Endometrial microvascular endothelial cells (primary cell): Measurements from ENCODE around the gene PISD. TPM values are rescaled to one million over a fixed set of nuclear protein-coding genes. Genes with fewer than 3 reads are reported as not detected.
"Not testable (repeated sequence)": the region's sequence is repeated elsewhere in the genome, so short reads cannot be mapped to it uniquely, and the experiment has no call there.

Experiments used
- in situ Hi-C: cut with HindIII; loops from 2 replicates; pipeline ENCODE4 v1.10.0; 2017; ENCODE audit warnings: low sequenced_read_pairs, low pct_unique_long_range_greater_than_20kb; ENCODE audit errors: inconsistent ontology term
- total RNA-seq: library from RNA; depleted of rRNA; stranded (reverse); fragments of >200 nt; gene quantifications from one replicate; pipeline ENCODE4 v1.2.3, GENCODE V29; 2015; ENCODE audit errors: inconsistent ontology term

The PISD gene
- total RNA-seq, result 84.6 TPM

DNA sequence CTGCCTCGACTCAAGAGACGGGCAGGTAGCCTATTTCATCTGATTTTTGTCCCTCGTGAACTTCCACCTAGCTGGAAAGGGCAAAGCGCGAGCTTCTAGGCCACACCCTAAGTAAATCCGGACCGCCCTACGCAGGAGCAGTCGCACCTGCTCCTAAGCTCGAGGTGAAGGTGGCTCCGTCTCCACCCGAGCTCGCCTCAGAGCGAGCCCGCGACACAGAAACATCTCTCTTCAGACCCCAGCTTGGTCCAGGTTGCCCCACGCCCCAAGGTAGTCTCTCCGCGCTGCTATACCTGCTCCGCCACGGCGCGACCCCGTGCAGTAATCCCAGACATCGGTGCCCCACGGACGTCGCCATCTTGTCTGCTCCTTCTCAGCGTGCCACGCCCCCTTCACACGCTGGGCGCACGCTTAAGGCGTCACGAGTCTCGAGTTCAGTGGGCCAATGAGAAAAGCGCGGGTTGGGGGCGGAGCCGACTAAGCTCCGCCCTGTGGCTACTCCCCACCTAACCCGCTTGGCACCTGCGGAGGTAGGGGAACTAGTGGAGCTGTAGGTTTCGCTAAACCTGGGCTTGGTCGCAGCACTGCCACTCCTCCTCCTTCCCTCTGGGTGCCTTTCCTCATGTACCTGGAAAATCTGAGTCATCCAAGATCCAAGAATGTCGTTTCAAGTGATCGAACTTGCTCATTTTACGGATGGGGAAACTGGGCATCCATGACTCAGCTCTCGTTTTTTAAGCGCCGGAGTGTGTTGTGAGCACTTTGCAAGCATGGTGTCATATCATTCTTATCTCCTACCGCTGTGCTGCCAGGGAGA lies at the start of gene PISD:
TSS of gene PISD (minus strand) at position 365 of the 817 bp plus-strand sequence. CDS start at position 358, 7 bp downstream.
- in situ Hi-C loops, result loop anchor here (25.0 kb wide), 1 partner anchor 300 kb away; no protein-coding TSS in a partner anchor

DNA sequence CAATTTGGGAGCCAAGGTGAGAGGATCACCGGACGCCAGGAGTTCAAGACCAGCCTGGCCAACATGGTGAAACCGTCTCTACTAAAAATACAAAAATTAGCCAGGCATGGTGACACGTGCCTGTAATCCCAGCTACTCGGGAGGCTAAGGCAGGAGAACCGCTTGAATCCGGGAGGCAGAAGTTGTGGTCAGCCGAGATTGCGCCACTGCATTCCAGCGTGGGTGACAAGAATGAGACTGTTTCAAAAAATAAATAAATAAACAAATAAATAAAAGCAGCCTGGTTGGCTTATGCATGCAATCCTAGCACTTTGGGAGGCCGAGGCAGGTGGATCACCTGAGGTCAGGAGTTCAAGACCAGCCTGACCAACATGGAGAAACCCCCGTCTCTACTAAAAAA lies 49.2 kb upstream of the PISD start:
- in situ Hi-C loops, result not testable (repeated sequence)

DNA sequence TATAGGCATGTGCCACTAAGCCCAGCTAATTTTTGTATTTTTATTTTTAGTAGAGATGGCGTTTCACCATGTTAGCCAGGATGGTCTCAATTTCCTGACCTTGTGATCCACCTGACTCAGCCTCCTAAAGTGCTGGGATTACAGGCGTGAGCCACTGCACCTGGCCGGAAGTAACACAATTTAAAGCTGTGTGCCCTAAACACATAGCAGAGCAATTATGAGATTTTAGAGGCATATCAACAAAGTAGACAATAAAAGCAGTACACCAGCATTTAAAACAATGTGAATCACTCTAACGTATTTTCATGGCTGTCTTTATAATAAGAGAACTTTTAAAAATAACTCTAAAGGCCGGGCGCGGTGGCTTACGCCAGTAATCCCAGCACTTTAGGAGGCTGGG lies 45.5 kb upstream of the PISD start:
- in situ Hi-C loops, result no loop called here

DNA sequence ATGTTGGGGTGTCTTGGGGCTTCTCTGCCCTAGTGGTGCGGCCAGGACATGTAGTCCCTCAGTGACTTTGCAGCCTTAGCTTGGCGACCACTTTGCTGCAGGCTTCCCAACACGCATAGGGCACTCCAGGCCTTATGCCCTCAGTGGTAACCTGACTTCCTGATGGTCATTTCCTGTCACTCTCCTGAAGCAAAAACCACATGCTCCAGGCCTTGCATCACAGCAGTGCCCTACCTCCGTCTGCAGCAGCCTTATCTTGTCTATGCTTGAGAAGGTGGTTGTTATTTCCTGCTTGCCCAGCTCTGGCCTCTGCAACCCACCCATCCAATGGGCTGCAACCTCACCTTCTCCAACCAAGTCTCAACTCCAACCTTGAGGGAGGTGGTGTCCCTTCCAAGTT lies 33.4 kb upstream of the PISD start:
- in situ Hi-C loops, result no loop called here

DNA sequence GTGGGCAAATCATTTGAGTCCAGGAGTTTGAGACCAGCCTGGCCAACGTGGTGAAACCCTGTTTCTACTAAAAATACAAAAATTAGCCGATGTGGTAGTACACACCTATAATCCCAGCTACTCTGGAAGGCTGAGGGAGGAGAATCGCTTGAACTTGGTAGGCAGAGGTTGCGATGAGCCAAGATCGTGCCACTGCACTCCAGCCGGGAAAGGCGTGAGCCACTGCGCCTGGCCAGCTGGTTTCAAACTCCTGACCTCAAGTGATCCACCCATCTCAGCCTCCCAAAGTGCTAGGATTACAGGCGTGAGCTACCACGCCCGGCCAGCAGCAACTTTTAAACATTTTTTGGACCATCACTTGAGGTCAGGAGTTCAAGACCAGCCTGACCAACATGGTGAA lies 32.0 kb upstream of the PISD start:
- in situ Hi-C loops, result not testable (repeated sequence)

DNA sequence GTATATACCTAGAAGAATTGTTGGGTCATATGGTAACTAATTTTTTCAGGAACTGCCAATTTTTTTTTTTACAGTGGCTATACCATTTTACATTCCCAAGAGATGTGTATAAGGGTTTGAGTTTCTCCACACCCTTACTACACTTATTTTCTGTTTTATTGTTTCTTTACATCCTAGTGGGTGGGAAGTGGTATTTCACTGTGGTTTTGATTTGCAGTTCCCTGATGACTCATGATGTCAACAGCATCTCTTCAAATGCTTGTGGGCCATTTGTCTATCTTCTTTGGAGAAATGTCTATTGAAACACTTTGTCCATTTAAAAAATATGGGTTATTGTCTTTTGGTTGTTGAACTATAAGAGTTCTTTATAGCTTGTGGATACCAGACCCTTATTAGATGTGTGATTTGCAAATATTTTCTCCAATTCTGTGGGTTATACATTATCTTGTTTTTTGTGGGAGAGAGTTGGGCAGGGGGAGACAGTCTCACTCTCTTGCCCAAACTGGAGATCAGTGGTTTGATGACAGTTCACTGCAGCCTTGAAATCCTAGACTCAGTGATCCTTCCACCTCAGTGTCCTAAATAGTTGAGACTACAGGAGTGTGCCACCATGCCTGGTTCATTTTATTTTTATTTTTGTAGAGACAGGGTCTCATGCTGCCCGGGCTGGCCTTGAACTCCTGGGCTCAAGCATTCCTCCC lies 30.3 kb upstream of the PISD start:
- in situ Hi-C loops, result no loop called here

DNA sequence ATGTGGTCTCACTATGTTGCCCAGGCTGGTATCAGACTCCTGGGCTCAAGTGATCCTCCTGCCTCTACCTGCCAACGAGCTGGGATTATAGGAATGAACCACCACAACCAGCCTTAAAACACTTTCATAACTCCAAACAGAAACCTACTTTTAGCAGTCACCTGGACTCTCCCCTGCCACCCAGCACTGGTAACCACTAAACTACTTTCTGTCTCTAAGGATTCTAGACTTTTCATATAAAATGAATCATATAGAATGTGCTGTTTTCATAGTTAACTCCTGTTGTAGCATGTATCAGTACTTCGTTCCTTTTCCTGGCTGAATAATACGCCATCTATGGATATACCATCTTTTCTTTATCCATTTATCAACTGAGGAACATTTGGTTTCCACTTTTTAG lies 29.4 kb upstream of the PISD start:
- in situ Hi-C loops, result no loop called here

DNA sequence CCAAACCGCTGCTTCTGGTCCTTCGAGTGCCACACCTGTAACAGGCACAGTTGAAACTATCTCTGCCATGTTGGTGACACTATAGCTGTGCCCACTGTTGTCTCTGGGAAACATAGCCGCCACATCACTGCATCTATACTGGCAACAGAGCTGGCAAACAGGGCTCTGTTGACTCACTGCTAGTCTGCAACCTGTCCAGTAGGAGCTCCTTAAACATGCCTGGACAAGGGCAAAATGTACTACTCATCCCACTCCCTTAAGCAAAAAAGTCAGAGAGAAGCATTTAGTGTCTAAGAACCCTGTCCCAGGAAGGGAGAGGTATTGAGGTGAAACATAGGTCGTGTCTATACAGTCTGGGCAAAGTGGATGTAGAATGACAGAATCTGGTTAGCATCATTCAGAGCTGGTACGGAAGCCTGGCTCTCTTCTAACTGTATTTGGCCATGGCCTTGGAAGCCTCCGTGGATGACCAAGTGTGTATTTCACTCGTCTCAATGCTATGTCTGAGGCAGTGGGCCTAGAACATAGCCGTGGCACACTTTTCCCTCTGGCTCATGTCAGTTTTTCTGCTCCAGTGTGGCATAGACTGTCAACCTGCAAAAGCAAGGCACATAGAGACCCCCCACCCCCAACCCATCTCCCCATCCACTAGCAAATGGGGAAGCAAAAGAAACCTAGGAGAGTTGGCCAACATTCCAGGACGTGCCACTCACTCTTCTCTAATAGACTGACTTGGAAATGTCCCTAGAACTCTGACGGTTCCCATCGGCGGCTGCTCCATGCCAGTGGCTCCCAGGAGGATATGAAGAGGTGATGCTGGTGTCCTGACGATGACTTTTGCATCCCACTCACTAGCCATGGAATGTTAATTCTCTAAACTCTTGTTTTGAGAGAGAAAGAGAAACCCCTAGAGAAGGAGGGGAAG lies 21.4 kb upstream of the PISD start:
- in situ Hi-C loops, result no loop called here

DNA sequence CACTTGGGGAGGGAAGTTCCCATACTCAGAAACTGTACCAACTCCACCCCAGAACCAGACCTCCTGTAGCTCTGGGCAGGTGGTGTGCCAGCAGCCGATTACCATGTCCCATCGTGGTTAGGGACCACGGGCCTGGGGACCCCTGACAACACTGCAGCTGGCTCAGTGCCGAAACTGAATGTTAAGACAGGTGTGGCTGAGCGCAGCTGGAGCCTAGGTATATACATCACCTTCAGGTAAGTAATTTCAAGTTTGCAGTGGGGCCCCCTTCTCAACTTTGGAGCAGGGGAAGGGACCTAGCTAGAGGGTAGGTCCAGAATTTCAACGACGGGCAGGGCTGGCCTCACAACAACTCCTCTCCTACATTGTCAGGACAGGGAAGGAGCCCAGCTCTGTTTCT lies 20.7 kb upstream of the PISD start:
- in situ Hi-C loops, result no loop called here

DNA sequence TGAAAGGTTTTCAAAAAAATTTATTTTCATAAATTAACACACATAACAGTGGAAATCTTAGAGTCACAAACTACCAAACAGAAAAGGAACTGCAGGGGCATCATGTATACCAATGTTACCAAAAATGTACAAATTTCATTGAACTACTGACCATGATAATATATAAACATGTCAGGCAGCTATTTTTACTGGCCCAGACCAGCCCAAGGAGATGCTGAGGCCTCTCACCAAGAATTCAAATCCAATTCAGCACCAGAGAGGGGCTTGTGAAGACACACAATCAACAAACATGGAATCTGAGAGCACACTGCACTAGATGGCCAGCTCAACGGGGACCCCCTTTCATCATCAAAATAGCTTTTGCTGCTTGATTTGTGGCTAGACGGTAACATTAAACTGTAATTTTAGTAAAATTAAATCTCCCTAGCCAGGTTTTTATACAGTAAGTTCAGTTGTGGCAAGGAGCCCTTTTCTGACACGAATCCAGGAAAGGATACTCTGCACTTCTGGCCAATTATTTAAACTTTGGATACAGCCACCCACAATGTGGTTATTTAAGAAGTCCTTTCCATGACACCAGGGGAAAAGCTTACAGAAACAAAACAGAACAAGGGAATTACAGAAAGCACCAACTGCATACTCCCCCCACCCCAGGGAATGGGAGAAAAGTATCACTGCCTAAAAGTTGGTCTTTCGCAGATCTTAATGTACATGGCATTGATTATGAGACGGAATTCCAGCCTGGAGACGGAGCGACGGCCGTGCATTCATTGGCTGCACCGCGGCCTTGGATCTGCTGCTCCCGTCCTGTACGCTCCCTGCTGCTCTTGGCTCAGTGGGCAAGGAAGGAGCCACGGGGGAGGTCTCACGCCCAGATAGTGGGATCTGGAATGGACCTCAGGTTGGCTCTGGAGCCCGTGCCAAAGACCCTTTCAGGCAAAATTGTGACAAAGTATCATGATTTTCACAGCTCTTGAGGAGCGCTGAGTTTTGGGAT lies 19.6 kb upstream of the PISD start:
- in situ Hi-C loops, result no loop called here

DNA sequence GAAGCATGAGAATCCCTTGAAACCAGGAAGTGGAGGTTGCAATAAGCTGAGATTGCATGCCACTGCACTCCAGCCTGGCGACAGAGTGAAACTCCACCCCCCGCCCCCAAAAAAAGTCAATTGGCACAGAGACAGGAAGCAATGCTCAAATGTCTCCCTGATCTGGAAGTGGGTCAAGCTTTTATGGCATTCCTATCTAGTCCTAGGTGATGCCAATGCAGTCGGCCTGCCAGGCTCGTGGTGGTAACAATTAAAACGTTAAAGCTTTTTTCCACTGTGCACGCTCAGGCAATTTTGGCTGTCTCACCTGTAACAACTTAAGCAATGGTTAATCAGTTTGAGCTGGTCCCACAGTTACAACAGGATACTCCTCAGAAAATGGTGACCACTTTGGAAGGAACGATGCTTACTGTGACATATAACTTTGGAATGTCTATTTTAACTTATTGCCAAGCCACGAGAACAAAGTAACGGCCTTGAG lies 18.9 kb upstream of the PISD start:
- in situ Hi-C loops, result no loop called here

DNA sequence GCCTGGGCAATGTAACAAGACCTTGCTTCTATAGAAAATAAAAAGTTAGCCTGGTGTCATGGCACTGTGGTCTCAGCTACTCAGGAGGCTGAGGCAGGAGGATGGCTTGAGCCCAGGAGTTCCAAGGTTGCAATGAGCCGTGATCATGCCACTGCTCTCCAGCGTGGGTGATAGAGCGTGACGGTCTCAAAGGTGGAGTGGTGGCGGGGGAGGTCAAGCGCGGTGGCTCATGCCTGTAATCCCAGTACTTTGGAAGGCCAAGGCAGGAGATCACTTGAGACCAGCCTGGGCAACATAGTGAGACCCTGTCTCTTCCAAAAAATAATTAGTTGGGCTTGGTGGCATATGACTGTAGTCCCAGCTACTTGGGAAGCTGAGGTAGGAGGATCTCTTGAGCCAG lies 16.7 kb upstream of the PISD start:
- in situ Hi-C loops, result no loop called here

DNA sequence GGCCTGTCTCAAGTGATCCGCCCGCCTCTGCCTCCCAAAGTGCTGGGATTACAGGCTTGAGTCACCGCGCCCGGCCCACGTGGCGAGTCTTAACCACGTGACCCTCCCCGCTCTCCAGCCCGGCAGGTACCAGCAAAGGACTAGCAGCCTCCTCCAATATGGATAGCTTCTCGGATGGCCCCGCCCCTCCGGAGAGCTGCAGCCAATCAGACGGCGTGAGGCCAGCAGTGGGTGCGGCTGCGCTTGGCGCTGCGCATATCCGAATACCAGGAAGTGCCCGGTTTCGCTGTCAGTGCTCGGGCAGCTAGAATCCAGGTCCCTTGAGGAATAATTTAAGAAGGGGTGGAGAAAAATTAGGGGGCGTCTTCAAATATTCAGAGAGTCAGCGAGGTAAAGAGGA lies 14.7 kb upstream of the PISD start:
- in situ Hi-C loops, result no loop called here

DNA sequence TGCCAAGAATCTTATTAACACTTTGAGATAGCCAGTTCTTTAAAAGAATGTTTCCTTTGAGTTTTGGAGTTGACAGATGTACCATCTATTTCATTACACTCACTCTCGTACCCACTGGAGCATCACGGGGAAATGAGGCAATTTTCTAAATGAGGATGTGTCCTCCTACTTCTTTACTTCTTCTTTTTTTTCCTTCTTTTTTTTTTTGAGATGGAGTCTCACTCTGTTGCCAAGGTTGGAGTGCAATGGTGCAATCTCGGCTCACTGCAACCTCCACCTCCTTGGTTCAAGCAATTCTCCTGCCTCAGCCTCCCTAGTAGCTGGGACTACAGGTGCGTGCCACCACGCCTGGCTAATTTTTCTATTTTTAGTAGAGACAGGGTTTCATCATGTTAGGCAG lies 12.2 kb upstream of the PISD start:
- in situ Hi-C loops, result loop anchor here (25.0 kb wide), 1 partner anchor 288 kb away; no protein-coding TSS in a partner anchor

DNA sequence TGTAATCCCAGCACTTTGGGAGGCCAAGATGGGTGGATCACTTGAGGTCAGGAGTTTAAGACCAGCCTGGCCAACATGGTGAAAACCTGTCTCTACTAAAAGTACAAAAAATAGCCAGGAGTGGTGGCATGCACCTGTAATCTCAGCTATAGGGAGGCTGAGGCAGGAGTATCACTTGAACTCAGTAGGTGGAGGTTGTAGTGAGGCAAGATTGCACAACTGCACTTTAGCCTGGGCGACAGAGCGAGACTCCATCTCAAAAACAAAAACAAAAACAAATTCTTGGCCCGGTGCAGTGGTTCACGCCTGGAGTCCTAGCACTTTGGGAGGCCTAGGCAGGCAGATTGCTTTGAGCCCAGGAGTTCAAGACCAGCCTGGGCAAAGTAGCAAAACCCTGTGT lies 6.8 kb upstream of the PISD start:
- in situ Hi-C loops, result loop anchor here (25.0 kb wide), 1 partner anchor 293 kb away; no protein-coding TSS in a partner anchor

DNA sequence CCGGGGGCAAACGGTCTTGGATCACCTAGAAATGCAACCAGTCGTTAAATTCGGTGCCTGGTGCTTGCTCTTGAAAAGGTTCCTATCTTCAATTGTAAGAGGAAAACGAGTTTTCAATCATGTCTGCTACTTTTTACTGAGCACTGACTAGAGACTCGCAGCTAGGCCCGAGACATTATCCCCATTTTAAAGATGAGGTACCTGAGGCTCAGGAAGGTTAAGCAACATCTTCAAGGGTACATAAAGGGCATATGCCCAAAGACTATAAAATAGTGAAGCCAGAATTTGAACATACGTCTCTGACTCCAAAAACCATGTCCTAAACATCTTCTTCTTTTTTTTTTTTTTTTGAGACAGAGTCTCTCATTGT lies 638 bp upstream of the PISD start:
- in situ Hi-C loops, result loop anchor here (25.0 kb wide), 1 partner anchor 300 kb away; no protein-coding TSS in a partner anchor

DNA sequence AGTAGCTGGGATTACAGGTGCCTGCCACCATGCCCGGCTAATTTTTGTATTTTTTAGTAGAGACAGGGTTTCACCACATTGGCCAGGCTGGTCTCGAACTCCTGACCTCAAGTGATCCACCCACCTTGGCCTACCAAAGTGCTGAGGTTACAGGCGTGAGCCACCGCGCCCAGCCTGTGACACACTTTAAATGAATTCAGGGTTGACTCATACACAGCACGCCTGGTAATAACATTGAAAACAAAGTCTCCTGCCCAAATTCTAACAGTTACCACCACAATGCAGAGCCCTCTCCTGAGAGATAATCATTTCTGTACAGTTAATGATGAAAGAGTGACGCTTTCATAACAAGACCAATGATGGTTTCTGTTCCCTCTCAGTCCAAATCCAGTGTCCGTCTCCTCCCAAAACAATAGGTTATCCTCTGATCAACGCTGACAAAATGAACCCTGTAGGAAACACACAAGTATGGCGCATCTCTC lies 1.1 kb downstream of the PISD start:
- in situ Hi-C loops, result loop anchor here (25.0 kb wide), 1 partner anchor 301 kb away; no protein-coding TSS in a partner anchor

DNA sequence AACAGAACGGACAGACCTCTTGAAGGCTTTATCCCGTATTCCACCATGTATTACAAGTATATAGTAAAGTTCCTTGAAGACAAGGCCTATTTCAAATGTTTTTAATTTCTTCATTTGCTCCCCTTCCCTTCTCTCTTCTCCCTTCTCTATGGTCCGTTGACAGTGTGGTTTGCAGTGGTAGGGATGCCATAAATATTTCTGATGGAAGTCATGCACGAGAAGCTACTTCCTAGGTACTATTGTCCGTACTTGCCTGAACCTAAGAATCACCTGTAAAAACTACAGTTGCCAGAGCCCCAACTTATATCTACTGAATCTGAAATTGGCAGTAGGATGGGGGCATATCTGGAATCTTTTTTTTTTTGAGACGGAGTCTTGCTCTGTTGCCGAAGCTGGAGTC lies 2.8 kb downstream of the PISD start:
- in situ Hi-C loops, result loop anchor here (25.0 kb wide), 1 partner anchor 303 kb away; no protein-coding TSS in a partner anchor
